HG03558 (cell line): ENCODE data around the gene PRKCZ.

Experiments used
- ATAC-seq: cut with Tn5 transposase; IDR thresholded peaks from one replicate; pipeline ENCODE4 v1.9.1; 2021; ENCODE audit warnings: moderate number of reproducible peaks; ENCODE audit not compliant: unreplicated experiment; ENCODE audit errors: extremely low read depth

The PRKCZ gene

GRCh38 chr1:2233468-2233867 is 183.3 kb downstream of the PRKCZ start:
- ATAC-seq, result no peak

GRCh38 chr1:2233997-2234761 is 184.0 kb downstream of the PRKCZ start:
- no peak for ATAC-seq

- no peak for ATAC-seq
These were observed 184.5 kb downstream of the PRKCZ start for GRCh38 chr1:2234762-2235113.
